GM12878 (cell line): ENCODE results near the gene CIRBP. TPM values are rescaled to one million over a fixed set of nuclear protein-coding genes. Genes with fewer than 3 reads are reported as not detected.
A peak's percentile ranks its signal among the peaks of the same experiment; 100 is the strongest.

ENCODE experiments used
- ATAC-seq: fragments of 200-7000 bp; cut with Tn5 transposase; 3 replicates; pipeline ENCODE4 v1.9.1; 2020; ENCODE audit warnings: mild to moderate bottlenecking, moderate library complexity
- BruUV-seq: library from RNA; stranded (reverse); fragments of 400-500 nt; replicated peaks from 2 replicates; lab custom pipeline; 2021; lab: Mats Ljungman, UMichigan
- CTCF ChIA-PET: fragments of 300-600 bp; sonication (Branson Sonifier 250); formaldehyde crosslinking; extraction: SDS; loops from one replicate; lab custom pipeline; 2021; ENCODE audit warnings: inconsistent platforms; lab: Yijun Ruan, JAX
- POLR2A ChIA-PET: fragments of 350-600 bp; formaldehyde crosslinking; extraction: SDS; loops from one replicate; lab custom pipeline; 2021; ENCODE audit warnings: inconsistent platforms; lab: Charles Lee
- RAD21 ChIA-PET: fragments of 300-600 bp; sonication (Branson Sonifier 250); formaldehyde crosslinking; loops from one replicate; lab custom pipeline; 2023; ENCODE audit warnings: antibody characterized with exemption; ENCODE audit not compliant: unreplicated experiment; lab: Charles Lee
- SMC1A ChIA-PET: fragments of 300-600 bp; sonication (Branson Sonifier 250); formaldehyde crosslinking; loops from one replicate; lab custom pipeline; 2023; ENCODE audit not compliant: unreplicated experiment, uncharacterized antibody; lab: Charles Lee
- DNase-seq: peaks from one replicate; pipeline ENCODE4 v3.0.0-alpha.2; 2011; ENCODE audit warnings: low read depth, low spot score
- FAIRE-seq: peaks from 3 replicates; lab custom pipeline; 2011; peaks lifted over from hg19 to GRCh38; lab: Jason Lieb, UNC
- H2AFZ ChIP-seq: 2 replicates; pipeline ENCODE4 v1.6.0; 2011; ENCODE audit warnings: low read depth, low read length, control low read depth; ENCODE audit not compliant: control insufficient read depth
- H3K27ac ChIP-seq: 2 replicates; pipeline ENCODE4 v1.5.1; 2011; ENCODE audit warnings: control low read depth; ENCODE audit not compliant: control insufficient read depth, insufficient read depth
- H3K27me3 ChIP-seq, 2 experiments: replicated peaks in 1 of 2; 2 replicates each; pipeline versions ENCODE4 v1.6.0 to v1.6.1; 2011; ENCODE audit warnings: low read length in 1 of 2; ENCODE audit not compliant: control insufficient read depth in 2 of 2, insufficient read depth in 2 of 2
- H3K36me3 ChIP-seq, 2 experiments: 2 replicates each; pipeline ENCODE4 v1.5.1; 2011; ENCODE audit warnings: low read length in 1 of 2; ENCODE audit not compliant: control insufficient read depth in 2 of 2, insufficient read depth in 2 of 2
- H3K4me1 ChIP-seq: 2 replicates; pipeline ENCODE4 v1.6.1; 2011; ENCODE audit warnings: mild to moderate bottlenecking, low read length, moderate library complexity, mixed read lengths; ENCODE audit not compliant: control insufficient read depth, insufficient read depth
- H3K4me2 ChIP-seq: 2 replicates; pipeline ENCODE4 v1.6.0; 2011; ENCODE audit warnings: control low read depth; ENCODE audit not compliant: control insufficient read depth, insufficient read depth
- H3K4me3 ChIP-seq: fragments of 200-600 bp; sonication (generic); 2 replicates; pipeline ENCODE4 v1.5.1; 2016
- H3K79me2 ChIP-seq: 2 replicates; pipeline ENCODE4 v1.6.0; 2011; ENCODE audit warnings: low read length; ENCODE audit not compliant: control insufficient read depth, insufficient read depth
- H3K9ac ChIP-seq: 2 replicates; pipeline ENCODE4 v1.8.0; 2011; ENCODE audit warnings: low read length, control low read depth, mixed read lengths; ENCODE audit not compliant: control insufficient read depth, insufficient read depth
- H3K9me3 ChIP-seq: replicated peaks from 3 replicates; pipeline ENCODE4 v1.5.1; 2011; ENCODE audit warnings: mild to moderate bottlenecking, low read length; ENCODE audit not compliant: control insufficient read depth, insufficient read depth
- H4K20me1 ChIP-seq: 2 replicates; pipeline ENCODE4 v1.6.0; 2011; ENCODE audit not compliant: control insufficient read depth, insufficient read depth
- BACH1 ChIP-seq: fragments of 450-650 bp; IDR thresholded peaks from 2 replicates; pipeline ENCODE4 v1.6.1; 2017; ENCODE audit warnings: mild to moderate bottlenecking, borderline replicate concordance
- BHLHE40 ChIP-seq, 2 experiments: fragments of 450-650 bp in 1 of 2; IDR thresholded peaks; 2 replicates each; pipeline ENCODE4 v1.6.1; 2011 to 2017; ENCODE audit warnings: low read depth in 2 of 2, borderline replicate concordance in 1 of 2, improper control_type of control experiment in 1 of 2, low read length in 1 of 2, mild to moderate bottlenecking in 1 of 2
- HDGF ChIP-seq: fragments of 450-650 bp; IDR thresholded peaks from 2 replicates; pipeline ENCODE4 v1.6.1; 2016; ENCODE audit warnings: antibody characterized with exemption
- SREBF2 ChIP-seq: IDR thresholded peaks from 2 replicates; pipeline ENCODE4 v1.6.1; 2012; ENCODE audit warnings: mild to moderate bottlenecking, low read length
- WGBS: methylation state at CpG from one replicate; pipeline ENCODE4 v1.1.6; 2016; ENCODE audit warnings: low lambda C conversion rate; ENCODE audit not compliant: insufficient replicate concordance, insufficient coverage; ENCODE audit errors: missing lambda C conversion rate; 5-methylcytosine and 5-hydroxymethylcytosine counted together
- in situ Hi-C: fragments of 300-500 bp; cut with MboI; formaldehyde crosslinking; loops from 9 replicates; pipeline ENCODE4 v1.14.3; 2018; ENCODE audit warnings: mixed read lengths
- intact Hi-C: fragments of 100-400 bp; cut with micrococcal nuclease; formaldehyde crosslinking; loops from one replicate; pipeline ENCODE4 v1.14.2; 2022; ENCODE audit not compliant: unreplicated experiment
- polyA plus RNA-seq, 11 experiments: library from polyadenylated mRNA; depleted of rRNA in 4 of 11; unstranded in 6 of 11; stranded (reverse) in 5 of 11; fragments of >200 nt; fragmentation: Nextera tagmentation in 4 of 11; fragmentation: Illumina TruSeq in 1 of 11; extraction: Ambion mirVana in 4 of 11; extraction: Trizol in 1 of 11; gene quantifications; 1 replicate in 1 of 11; 2 replicates in 10 of 11; pipeline versions ENCODE4 v1.2.1 to v1.2.3, GENCODE V29; 2011 to 2016; ENCODE audit warnings: inconsistent platforms in 2 of 11, missing spikeins in 2 of 11, low read depth in 1 of 11
- total RNA-seq, 4 experiments: library from RNA; depleted of rRNA in 3 of 4; stranded (reverse); fragments of >200 nt in 3 of 4; fragmentation: Illumina TruSeq in 1 of 4; extraction: Trizol in 1 of 4; gene quantifications; 2 replicates each; pipeline versions ENCODE4 v1.2.1 to v1.2.3, GENCODE V29; 2013 to 2021

CIRBP gene
- total and polyA plus RNA-seq, 10 of the 15 experiments (the other 5 are each of a cell fraction or from before 2014, with no cell fraction given) = 27.6 to 335 (median 229) TPM

GRCh38 chr19:1265615-1266128 is 3.5 kb upstream of the CIRBP start:
- POLR2A ChIA-PET = interaction anchor here (1.0 to 8.7 kb wide), 4 partner anchors 13 to 22 kb away, joined by 3 to 184 read pairs (median 15); partner anchors contain the start of gene ATP5F1D
- H4K20me1 ChIP-seq = no peaks in the 10 kb centered on the region; the same call in 1 of the 2 replicates
- peak overlapping the region; percentile 92 for H3K4me2 ChIP-seq
- H3K9me3 ChIP-seq = no peaks in the 10 kb centered on the region
- peak overlapping the region; percentile 15; the same call in 1 of the 2 replicates for H3K9ac ChIP-seq
- peak overlapping the region; percentile 38 for H3K27ac ChIP-seq
- peaks cover 32% of the 10 kb centered on the region for H3K79me2 ChIP-seq
- no peaks in the 10 kb centered on the region for H3K27me3 ChIP-seq
- SMC1A ChIA-PET = interaction anchor here (1.5 to 7.3 kb wide), 2 partner anchors 12 to 22 kb away, joined by 14 to 172 read pairs; partner anchors contain the start of gene ATP5F1D
- RAD21 ChIA-PET = interaction anchor here (1.2 to 5.1 kb wide), 6 partner anchors 10 to 199 kb away, joined by 3 to 336 read pairs (median 12); partner anchors contain the start of genes ARHGAP45, ATP5F1D and FAM174C
- WGBS = 5% methylated on average over 20 of the region's 28 CpGs
- peak; percentile 0; the same call in 2 of the 3 replicates for ATAC-seq
- no peak for DNase-seq
- H3K36me3 ChIP-seq = peaks cover 0 to 2% of the 10 kb centered on the region in 2 experiments; a peak in 1 of 4 replicates
- intact Hi-C loops = loop anchor here (1.0 kb wide), 2 partner anchors 16 to 21 kb away; no protein-coding TSS in a partner anchor
- no TSS peak for BruUV-seq
- in situ Hi-C loops = loop anchor here (10.0 kb wide), 1 partner anchor 819 kb away; no protein-coding TSS in a partner anchor
- H2AFZ ChIP-seq = no peak overlapping the region; the same call in 1 of the 2 replicates
- CTCF ChIA-PET = interaction anchor here (1.1 to 7.2 kb wide), 5 partner anchors 12 to 98 kb away, joined by 4 to 363 read pairs (median 9); partner anchors contain the start of gene ATP5F1D
- H3K4me1 ChIP-seq = peaks cover 52% of the 10 kb centered on the region
- 0 out of 2 replicates have a peak, but pooled peaks have one; percentile 38 for TF ChIP-seq HDGF
- peak; percentile 13 to 61; a peak in 3 of 4 replicates for TF ChIP-seq BHLHE40 (IDR thresholded peaks at IDR 0.05; ENCODE audit: borderline replicate concordance in 1 of 2, low read depth in 2 of 2, low read length in 1 of 2)
- peak; percentile 68; the same call in 1 of the 2 replicates for TF ChIP-seq BACH1
- TF ChIP-seq SREBF2 = no peak
- peak overlapping the region; percentile 53; the same call in 1 of the 2 replicates for H3K4me3 ChIP-seq
- no peak for FAIRE-seq
